ENCODE results near the gene CEP55.

DNA sequence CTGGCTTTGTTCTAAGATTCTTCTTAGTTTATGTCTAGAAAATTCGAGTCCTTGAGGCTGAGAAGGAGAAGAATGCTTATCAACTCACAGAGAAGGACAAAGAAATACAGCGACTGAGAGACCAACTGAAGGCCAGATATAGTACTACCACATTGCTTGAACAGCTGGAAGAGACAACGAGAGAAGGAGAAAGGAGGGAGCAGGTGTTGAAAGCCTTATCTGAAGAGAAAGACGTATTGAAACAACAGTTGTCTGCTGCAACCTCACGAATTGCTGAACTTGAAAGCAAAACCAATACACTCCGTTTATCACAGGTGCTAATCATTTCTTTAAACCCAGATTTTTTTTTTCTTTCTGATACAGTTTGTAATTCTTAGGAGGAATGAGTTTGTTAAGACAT is 6.7 kb downstream of the CEP55 start:
- TF ChIP-seq EZH2 (IDR thresholded peaks at IDR 0.05; ENCODE audit: insufficient read depth, poor library complexity, severe bottlenecking) (no peak), EZH2phosphoT487 (IDR thresholded peaks at IDR 0.05; ENCODE audit: insufficient read depth, low read depth) (no peak)
